ENCODE measurements around the gene SUGCT.

SUGCT gene

DNA sequence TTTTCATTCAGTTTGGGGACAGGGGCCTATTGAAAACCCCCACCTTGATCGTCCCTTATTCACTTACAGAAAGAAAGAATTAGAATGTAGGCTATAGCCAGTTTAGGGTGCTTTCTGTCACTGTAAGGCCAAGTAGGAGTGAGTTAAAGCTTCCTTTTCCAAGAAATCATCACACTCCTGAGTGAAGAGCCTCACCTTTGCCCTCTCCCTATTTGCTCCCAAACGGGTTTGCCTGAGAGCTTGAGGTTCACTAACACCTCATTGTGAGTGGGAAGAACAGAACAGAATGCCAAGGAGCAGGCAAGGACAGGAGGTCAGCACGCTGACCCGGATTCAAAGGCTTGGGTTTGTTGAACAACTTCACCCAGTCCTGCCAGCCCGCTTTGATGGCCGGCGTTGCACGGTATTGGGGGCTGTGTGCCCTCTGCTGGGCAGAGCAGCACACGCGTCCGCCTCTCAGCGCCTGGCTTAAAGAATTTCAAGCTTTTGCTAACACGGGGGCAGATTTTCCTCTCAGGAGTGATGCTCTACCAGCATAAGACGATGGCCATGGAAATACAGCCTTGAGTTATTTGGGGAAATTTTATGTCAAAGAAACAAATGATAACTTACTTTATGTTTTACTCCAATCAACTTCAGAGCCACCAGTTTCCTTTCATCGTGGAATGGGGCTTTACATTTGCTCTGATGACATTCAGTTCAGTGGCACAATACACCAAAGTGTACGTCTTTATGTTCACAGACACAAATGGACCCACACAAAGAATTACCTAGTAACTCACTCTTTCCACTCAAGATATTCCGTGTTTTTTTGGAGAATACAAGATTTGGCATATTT, 470.0 kb downstream of the SUGCT start:
- H3K4me3 ChIP-seq (ENCODE audit: low read depth, low read length) = no peak overlapping the region
- no peaks in the 10 kb centered on the region for H3K4me1 ChIP-seq (ENCODE audit: control insufficient read depth, insufficient read depth, low read length)
- TF ChIP-seq ZNF654 (tag by site-specific recombination; IDR thresholded peaks at IDR 0.05; ENCODE audit: low read depth) = peak; percentile 51
- 0 out of 2 replicates have a peak, but pooled peaks have one; percentile 15 for TF ChIP-seq ZBTB8A (tag by site-specific recombination; IDR thresholded peaks at IDR 0.05)
- TF ChIP-seq, protein P1, sequence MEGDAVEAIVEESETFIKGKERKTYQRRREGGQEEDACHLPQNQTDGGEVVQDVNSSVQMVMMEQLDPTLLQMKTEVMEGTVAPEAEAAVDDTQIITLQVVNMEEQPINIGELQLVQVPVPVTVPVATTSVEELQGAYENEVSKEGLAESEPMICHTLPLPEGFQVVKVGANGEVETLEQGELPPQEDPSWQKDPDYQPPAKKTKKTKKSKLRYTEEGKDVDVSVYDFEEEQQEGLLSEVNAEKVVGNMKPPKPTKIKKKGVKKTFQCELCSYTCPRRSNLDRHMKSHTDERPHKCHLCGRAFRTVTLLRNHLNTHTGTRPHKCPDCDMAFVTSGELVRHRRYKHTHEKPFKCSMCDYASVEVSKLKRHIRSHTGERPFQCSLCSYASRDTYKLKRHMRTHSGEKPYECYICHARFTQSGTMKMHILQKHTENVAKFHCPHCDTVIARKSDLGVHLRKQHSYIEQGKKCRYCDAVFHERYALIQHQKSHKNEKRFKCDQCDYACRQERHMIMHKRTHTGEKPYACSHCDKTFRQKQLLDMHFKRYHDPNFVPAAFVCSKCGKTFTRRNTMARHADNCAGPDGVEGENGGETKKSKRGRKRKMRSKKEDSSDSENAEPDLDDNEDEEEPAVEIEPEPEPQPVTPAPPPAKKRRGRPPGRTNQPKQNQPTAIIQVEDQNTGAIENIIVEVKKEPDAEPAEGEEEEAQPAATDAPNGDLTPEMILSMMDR (tag by site-specific recombination; IDR thresholded peaks at IDR 0.05) = peak; percentile 49; the same call in 1 of the 2 replicates
- TF ChIP-seq, protein P2, sequence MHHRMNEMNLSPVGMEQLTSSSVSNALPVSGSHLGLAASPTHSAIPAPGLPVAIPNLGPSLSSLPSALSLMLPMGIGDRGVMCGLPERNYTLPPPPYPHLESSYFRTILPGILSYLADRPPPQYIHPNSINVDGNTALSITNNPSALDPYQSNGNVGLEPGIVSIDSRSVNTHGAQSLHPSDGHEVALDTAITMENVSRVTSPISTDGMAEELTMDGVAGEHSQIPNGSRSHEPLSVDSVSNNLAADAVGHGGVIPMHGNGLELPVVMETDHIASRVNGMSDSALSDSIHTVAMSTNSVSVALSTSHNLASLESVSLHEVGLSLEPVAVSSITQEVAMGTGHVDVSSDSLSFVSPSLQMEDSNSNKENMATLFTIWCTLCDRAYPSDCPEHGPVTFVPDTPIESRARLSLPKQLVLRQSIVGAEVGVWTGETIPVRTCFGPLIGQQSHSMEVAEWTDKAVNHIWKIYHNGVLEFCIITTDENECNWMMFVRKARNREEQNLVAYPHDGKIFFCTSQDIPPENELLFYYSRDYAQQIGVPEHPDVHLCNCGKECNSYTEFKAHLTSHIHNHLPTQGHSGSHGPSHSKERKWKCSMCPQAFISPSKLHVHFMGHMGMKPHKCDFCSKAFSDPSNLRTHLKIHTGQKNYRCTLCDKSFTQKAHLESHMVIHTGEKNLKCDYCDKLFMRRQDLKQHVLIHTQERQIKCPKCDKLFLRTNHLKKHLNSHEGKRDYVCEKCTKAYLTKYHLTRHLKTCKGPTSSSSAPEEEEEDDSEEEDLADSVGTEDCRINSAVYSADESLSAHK (tag by site-specific recombination; IDR thresholded peaks at IDR 0.05) = no peak
- no peaks in the 10 kb centered on the region for H3K9me3 ChIP-seq (ENCODE audit: control insufficient read depth, insufficient read depth, low read depth, low read length)
- H3K36me3 ChIP-seq (ENCODE audit: control insufficient read depth in 2 of 2, insufficient read depth in 1 of 2, low read length in 2 of 2) = no peaks in the 10 kb centered on the region
- ChIA-PET POLR2A (interaction anchor here (0.6 kb wide), 1 partner anchor 13 kb away, joined by 5 read pairs; no protein-coding TSS in a partner anchor), CTCF (interaction anchor here (0.6 to 1.7 kb wide), 10 partner anchors 9 to 1118 kb away, joined by 3 to 9 read pairs (median 4); no protein-coding TSS in a partner anchor)
- H3K27ac ChIP-seq (ENCODE audit: extremely low read depth, low read depth, low read length) = no peak overlapping the region

DNA sequence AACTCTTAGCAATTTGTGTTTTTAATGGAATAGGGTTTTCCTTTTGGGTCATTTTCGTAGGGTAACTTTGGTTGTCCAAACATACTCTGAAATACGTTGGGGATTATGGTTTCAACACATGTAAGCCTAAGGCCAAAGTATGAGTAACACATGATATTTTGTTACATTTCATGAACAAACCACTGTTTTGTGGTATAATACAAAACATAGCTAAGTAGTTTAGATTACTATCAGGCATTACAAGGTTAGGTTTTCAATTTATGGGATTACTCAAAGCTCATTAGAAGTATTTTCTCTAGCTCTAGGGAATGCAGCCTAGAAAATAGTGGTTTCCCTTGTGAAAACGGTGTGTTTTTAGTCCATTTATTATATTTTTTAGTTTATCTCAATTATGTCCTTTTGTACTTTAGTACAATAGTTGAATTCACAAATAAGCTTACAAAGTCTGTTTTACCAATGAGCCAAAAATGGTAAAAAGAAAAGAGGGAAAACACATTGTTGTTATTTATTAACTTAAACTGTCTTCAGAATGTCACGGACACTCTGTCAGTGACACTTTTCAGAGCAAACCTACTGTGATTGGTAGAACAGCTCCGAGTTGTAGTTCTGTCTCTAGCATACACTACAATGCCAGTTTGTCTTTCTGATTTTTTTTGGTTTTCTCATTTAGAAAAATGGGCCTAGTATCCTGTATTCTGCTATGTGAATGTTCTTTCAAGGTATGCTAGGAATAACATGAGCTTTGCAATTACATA, 473.7 kb downstream of the SUGCT start:
- CTCF ChIA-PET = interaction anchor here (0.6 kb wide), 1 partner anchor 103 kb away, joined by 3 read pairs; no protein-coding TSS in a partner anchor

More for the DNA sequence above, 473.7 kb downstream of the SUGCT start:
- H3K9me3 ChIP-seq (ENCODE audit: control insufficient read depth, insufficient read depth, low read depth, low read length) = no peaks in the 10 kb centered on the region
- no peak overlapping the region for H3K4me3 ChIP-seq (ENCODE audit: low read depth, low read length)
- no peaks in the 10 kb centered on the region for H3K36me3 ChIP-seq (ENCODE audit: control insufficient read depth in 2 of 2, insufficient read depth in 1 of 2, low read length in 2 of 2)
- no peak for TF ChIP-seq ZNF677 (tag by site-specific recombination; IDR thresholded peaks at IDR 0.05)
- TF ChIP-seq ZNF585B (tag by site-specific recombination; IDR thresholded peaks at IDR 0.05) = no peak
- TF ChIP-seq KLF8 (tag by site-specific recombination; IDR thresholded peaks at IDR 0.05) = no peak
- TF ChIP-seq ZNF391 (tag by site-specific recombination; IDR thresholded peaks at IDR 0.05; ENCODE audit: borderline replicate concordance, low read depth) = no peak
- no peak for TF ChIP-seq ZEB2 (tag by site-specific recombination; IDR thresholded peaks at IDR 0.05)
- TF ChIP-seq, protein P3, sequence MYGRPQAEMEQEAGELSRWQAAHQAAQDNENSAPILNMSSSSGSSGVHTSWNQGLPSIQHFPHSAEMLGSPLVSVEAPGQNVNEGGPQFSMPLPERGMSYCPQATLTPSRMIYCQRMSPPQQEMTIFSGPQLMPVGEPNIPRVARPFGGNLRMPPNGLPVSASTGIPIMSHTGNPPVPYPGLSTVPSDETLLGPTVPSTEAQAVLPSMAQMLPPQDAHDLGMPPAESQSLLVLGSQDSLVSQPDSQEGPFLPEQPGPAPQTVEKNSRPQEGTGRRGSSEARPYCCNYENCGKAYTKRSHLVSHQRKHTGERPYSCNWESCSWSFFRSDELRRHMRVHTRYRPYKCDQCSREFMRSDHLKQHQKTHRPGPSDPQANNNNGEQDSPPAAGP (tag by site-specific recombination; IDR thresholded peaks at IDR 0.05) = no peak
- TF ChIP-seq ZNF354C (tag by site-specific recombination; IDR thresholded peaks at IDR 0.05; ENCODE audit: borderline replicate concordance, low read depth) = no peak
- TF ChIP-seq ZBTB48 (tag by site-specific recombination; IDR thresholded peaks at IDR 0.05) = no peak
- TF ChIP-seq KLF9 (tag by site-specific recombination; IDR thresholded peaks at IDR 0.05; ENCODE audit: low read depth) = no peak
- no peak for TF ChIP-seq ZBTB17 (tag by site-specific recombination; IDR thresholded peaks at IDR 0.05)
- no peak for TF ChIP-seq FEZF1 (tag by site-specific recombination; IDR thresholded peaks at IDR 0.05)
- TF ChIP-seq, protein P4, sequence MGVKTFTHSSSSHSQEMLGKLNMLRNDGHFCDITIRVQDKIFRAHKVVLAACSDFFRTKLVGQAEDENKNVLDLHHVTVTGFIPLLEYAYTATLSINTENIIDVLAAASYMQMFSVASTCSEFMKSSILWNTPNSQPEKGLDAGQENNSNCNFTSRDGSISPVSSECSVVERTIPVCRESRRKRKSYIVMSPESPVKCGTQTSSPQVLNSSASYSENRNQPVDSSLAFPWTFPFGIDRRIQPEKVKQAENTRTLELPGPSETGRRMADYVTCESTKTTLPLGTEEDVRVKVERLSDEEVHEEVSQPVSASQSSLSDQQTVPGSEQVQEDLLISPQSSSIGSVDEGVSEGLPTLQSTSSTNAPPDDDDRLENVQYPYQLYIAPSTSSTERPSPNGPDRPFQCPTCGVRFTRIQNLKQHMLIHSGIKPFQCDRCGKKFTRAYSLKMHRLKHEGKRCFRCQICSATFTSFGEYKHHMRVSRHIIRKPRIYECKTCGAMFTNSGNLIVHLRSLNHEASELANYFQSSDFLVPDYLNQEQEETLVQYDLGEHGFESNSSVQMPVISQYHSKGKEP (tag by site-specific recombination; IDR thresholded peaks at IDR 0.05) = no peak
- no peak for TF ChIP-seq ZNF248 (tag by site-specific recombination; IDR thresholded peaks at IDR 0.05)
- TF ChIP-seq ZNF629 (tag by site-specific recombination; IDR thresholded peaks at IDR 0.05) = no peak
- TF ChIP-seq ZNF19 (tag by site-specific recombination; IDR thresholded peaks at IDR 0.05; ENCODE audit: low read depth) = no peak
- TF ChIP-seq, protein P5, sequence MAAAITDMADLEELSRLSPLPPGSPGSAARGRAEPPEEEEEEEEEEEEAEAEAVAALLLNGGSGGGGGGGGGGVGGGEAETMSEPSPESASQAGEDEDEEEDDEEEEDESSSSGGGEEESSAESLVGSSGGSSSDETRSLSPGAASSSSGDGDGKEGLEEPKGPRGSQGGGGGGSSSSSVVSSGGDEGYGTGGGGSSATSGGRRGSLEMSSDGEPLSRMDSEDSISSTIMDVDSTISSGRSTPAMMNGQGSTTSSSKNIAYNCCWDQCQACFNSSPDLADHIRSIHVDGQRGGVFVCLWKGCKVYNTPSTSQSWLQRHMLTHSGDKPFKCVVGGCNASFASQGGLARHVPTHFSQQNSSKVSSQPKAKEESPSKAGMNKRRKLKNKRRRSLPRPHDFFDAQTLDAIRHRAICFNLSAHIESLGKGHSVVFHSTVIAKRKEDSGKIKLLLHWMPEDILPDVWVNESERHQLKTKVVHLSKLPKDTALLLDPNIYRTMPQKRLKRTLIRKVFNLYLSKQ (tag by site-specific recombination; IDR thresholded peaks at IDR 0.05; ENCODE audit: borderline replicate concordance) = no peak
- no peak for TF ChIP-seq SCRT1 (tag by site-specific recombination; IDR thresholded peaks at IDR 0.05; ENCODE audit: borderline replicate concordance)
- POLR2A ChIA-PET = no interaction called here
- H3K4me1 ChIP-seq (ENCODE audit: control insufficient read depth, insufficient read depth, low read length) = no peaks in the 10 kb centered on the region
- no peak overlapping the region for H3K27ac ChIP-seq (ENCODE audit: extremely low read depth, low read depth, low read length)

All from HEK293 (cell line).